MCF 10A (cell line): Measurements from ENCODE around the gene ADGRF1. TPM values are rescaled to one million over a fixed set of nuclear protein-coding genes. Genes with fewer than 3 reads are reported as not detected.

Experiments used
- BruUV-seq: library from RNA; stranded (reverse); fragments of 400-500 nt; replicated peaks from 2 replicates; lab custom pipeline; 2021; lab: Mats Ljungman, UMichigan
- CTCF ChIA-PET: fragments of 300-600 bp; sonication (Branson Sonifier 250); formaldehyde crosslinking; extraction: SDS; loops from one replicate; lab custom pipeline; 2021; ENCODE audit warnings: antibody characterized with exemption, inconsistent platforms; lab: Yijun Ruan, JAX
- POLR2A ChIA-PET: fragments of 300-600, 350-650 bp; sonication (Branson Sonifier 250); formaldehyde crosslinking; extraction: SDS; loops from one replicate; lab custom pipeline; 2020; ENCODE audit warnings: antibody characterized with exemption, inconsistent platforms; lab: Yijun Ruan, JAX
- DNase-seq: peaks from one replicate; pipeline ENCODE4 v3.0.0-alpha.2; 2018; ENCODE audit not compliant: unreplicated experiment
- H3K27ac Mint-ChIP-seq: one replicate; pipeline ENCODE4 v1.8.0; 2022; ENCODE audit warnings: mild to moderate bottlenecking, low read depth, mixed read lengths; ENCODE audit not compliant: unreplicated experiment
- H3K27me3 Mint-ChIP-seq: one replicate; pipeline ENCODE4 v1.8.0; 2022; ENCODE audit warnings: mixed read lengths; ENCODE audit not compliant: insufficient read depth, unreplicated experiment
- H3K36me3 Mint-ChIP-seq: one replicate; pipeline ENCODE4 v1.8.0; 2022; ENCODE audit warnings: mild to moderate bottlenecking, moderate library complexity, mixed read lengths; ENCODE audit not compliant: insufficient read depth, unreplicated experiment
- H3K4me1 Mint-ChIP-seq: one replicate; pipeline ENCODE4 v1.8.0; 2022; ENCODE audit warnings: mixed read lengths; ENCODE audit not compliant: insufficient read depth, unreplicated experiment
- H3K4me3 Mint-ChIP-seq: one replicate; pipeline ENCODE4 v1.8.0; 2022; ENCODE audit warnings: mild to moderate bottlenecking, moderate library complexity, mixed read lengths; ENCODE audit not compliant: unreplicated experiment
- H3K9me3 Mint-ChIP-seq: one replicate; pipeline ENCODE4 v1.8.0; 2022; ENCODE audit warnings: mixed read lengths; ENCODE audit not compliant: unreplicated experiment
- intact Hi-C: fragments of 100-400 bp; cut with micrococcal nuclease; formaldehyde crosslinking; loops from 2 replicates; pipeline ENCODE4 v1.14.1; 2022
- total RNA-seq: library from RNA; stranded (reverse); gene quantifications from 2 replicates; pipeline ENCODE4 v1.2.3, GENCODE V29; 2022
- TF ChIP-seq, protein P1 (sequence below): fragments of 200-600 bp; IDR thresholded peaks from one replicate; pipeline ENCODE4 v1.8.0; 2022; ENCODE audit warnings: antibody characterized with exemption, mild to moderate bottlenecking; ENCODE audit not compliant: unreplicated experiment

Gene ADGRF1
- total RNA-seq, 1 experiment from 2014 or later, result 3.5 TPM

DNA sequence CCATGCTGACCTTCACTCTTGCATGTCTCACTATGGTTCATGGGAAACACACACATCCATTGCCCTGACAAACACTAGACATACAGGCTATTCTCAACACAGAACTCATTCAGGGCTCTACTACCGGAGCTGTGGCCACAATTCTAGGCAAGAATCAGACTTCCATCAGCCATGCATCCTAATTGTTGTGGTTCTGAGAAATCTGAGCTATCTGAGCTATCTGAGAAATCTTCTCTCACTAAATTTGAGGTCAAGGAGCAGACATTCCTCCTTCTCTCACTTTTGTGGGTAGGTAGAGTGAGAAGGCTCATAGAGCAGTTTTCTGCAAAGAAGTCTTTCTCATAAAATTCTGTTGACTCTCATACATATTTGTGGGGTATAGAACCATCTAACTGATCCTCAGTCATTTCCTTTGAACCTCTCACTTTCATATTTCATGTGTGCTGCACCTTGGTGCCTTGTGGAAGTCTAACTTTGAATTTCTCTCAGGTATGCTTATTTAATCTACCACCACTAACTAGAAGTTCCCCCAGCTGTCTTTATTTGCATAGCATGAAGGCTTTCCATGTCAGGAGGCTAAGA, 43.6 kb downstream of the ADGRF1 start:
- H3K27ac Mint-ChIP-seq, result no peak overlapping the region
- POLR2A ChIA-PET, result no interaction called here

GRCh38 chr6:46997646-46998045, 44.5 kb downstream of the ADGRF1 start:
- CTCF ChIA-PET, result interaction anchor here (0.9 to 2.2 kb wide), 3 partner anchors 49 to 142 kb away, joined by 3 to 6 read pairs (median 4); no protein-coding TSS in a partner anchor
- BruUV-seq, result no TSS peak
- DNase-seq, result no peak

More for the DNA sequence above, 43.6 kb downstream of the ADGRF1 start:
- no peak for DNase-seq
- Mint-ChIP-seq H3K36me3 (no peaks in the 10 kb centered on the region), H3K4me1 (peaks cover 45% of the 10 kb centered on the region), H3K4me3 (no peak overlapping the region), H3K27me3 (no peaks in the 10 kb centered on the region), H3K9me3 (no peaks in the 10 kb centered on the region)
- TF ChIP-seq, protein P1, sequence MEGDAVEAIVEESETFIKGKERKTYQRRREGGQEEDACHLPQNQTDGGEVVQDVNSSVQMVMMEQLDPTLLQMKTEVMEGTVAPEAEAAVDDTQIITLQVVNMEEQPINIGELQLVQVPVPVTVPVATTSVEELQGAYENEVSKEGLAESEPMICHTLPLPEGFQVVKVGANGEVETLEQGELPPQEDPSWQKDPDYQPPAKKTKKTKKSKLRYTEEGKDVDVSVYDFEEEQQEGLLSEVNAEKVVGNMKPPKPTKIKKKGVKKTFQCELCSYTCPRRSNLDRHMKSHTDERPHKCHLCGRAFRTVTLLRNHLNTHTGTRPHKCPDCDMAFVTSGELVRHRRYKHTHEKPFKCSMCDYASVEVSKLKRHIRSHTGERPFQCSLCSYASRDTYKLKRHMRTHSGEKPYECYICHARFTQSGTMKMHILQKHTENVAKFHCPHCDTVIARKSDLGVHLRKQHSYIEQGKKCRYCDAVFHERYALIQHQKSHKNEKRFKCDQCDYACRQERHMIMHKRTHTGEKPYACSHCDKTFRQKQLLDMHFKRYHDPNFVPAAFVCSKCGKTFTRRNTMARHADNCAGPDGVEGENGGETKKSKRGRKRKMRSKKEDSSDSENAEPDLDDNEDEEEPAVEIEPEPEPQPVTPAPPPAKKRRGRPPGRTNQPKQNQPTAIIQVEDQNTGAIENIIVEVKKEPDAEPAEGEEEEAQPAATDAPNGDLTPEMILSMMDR, result no peak
- no TSS peak for BruUV-seq
- CTCF ChIA-PET, result interaction anchor here (0.5 to 2.2 kb wide), 6 partner anchors 34 to 142 kb away, joined by 3 to 6 read pairs (median 3); no protein-coding TSS in a partner anchor
- intact Hi-C loops, result no loop called here

GRCh38 chr6:46996860-46997641, 45.1 kb downstream of the ADGRF1 start:
- TF ChIP-seq, protein P1, result no peak
- DNase-seq, result peak; percentile 5
- peaks cover 46% of the 10 kb centered on the region for H3K4me1 Mint-ChIP-seq
- no TSS peak for BruUV-seq
- ChIA-PET POLR2A (interaction anchor here (0.9 to 1.0 kb wide), 2 partner anchors 38 to 47 kb away, joined by 3 read pairs; no protein-coding TSS in a partner anchor), CTCF (interaction anchor here (1.6 to 2.2 kb wide), 2 partner anchors 50 to 141 kb away, joined by 4 to 6 read pairs; no protein-coding TSS in a partner anchor)
- intact Hi-C loops, result no loop called here
- no peaks in the 10 kb centered on the region for H3K9me3 Mint-ChIP-seq
- H3K36me3 Mint-ChIP-seq, result no peaks in the 10 kb centered on the region
- H3K4me3 Mint-ChIP-seq, result no peak overlapping the region
- no peaks in the 10 kb centered on the region for H3K27me3 Mint-ChIP-seq
- no peak overlapping the region for H3K27ac Mint-ChIP-seq

More at GRCh38 chr6:46997646-46998045, 44.5 kb downstream of the ADGRF1 start:
- Mint-ChIP-seq H3K9me3 (no peaks in the 10 kb centered on the region), H3K36me3 (no peaks in the 10 kb centered on the region), H3K27ac (no peak overlapping the region), H3K4me1 (peaks cover 46% of the 10 kb centered on the region), H3K27me3 (no peaks in the 10 kb centered on the region), H3K4me3 (no peak overlapping the region)
- TF ChIP-seq, protein P1, result no peak
- intact Hi-C loops, result no loop called here
- POLR2A ChIA-PET, result interaction anchor here (0.9 to 1.0 kb wide), 2 partner anchors 38 to 47 kb away, joined by 3 read pairs; no protein-coding TSS in a partner anchor

DNA sequence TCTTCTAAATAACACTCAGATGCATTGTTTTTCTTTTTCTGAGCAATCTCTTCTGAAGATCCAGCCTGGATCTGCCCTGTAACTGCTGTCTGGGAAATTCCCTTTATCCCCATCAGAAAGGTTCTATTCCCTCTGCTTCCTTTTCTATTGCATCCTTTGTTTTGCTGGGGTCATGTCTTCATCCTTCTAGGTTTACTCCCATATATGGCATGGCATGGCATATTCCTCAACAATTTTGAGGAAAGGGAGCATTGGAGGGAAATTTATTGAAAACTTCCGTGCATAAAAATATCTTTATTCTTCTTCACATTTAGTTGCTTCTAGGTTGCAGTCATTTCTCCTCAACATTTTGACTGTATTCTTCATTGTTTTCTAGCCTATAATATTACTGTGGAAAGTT, 47.2 kb downstream of the ADGRF1 start:
- Mint-ChIP-seq H3K27me3 (no peaks in the 10 kb centered on the region), H3K4me1 (peaks cover 35% of the 10 kb centered on the region), H3K4me3 (no peak overlapping the region), H3K27ac (no peak overlapping the region), H3K9me3 (no peaks in the 10 kb centered on the region), H3K36me3 (no peaks in the 10 kb centered on the region)
- POLR2A ChIA-PET, result interaction anchor here (1.0 kb wide), 1 partner anchor 48 kb away, joined by 4 read pairs; the partner anchor contains the start of gene ADGRF1
- CTCF ChIA-PET, result interaction anchor here (0.8 to 1.2 kb wide), 3 partner anchors 39 to 576 kb away, joined by 3 to 4 read pairs (median 3); no protein-coding TSS in a partner anchor
- TF ChIP-seq, protein P1, result no peak
- no peak for DNase-seq
- intact Hi-C loops, result loop anchor here (5.0 kb wide), 2 partner anchors 312 to 368 kb away; partner anchors contain the start of gene TNFRSF21
- BruUV-seq, result no TSS peak
